HG02981 (cell line): ENCODE results near the gene ATXN1.

ENCODE experiments used
- ATAC-seq: cut with Tn5 transposase; IDR thresholded peaks from one replicate; pipeline ENCODE4 v1.9.1; 2021; ENCODE audit warnings: mild to moderate bottlenecking, moderate library complexity; ENCODE audit not compliant: unreplicated experiment

ATXN1 gene

GRCh38 chr6:16432075-16433032 is 328.9 kb downstream of the ATXN1 start:
- peak; percentile 71 for ATAC-seq

GRCh38 chr6:16431106-16431505 is 330.2 kb downstream of the ATXN1 start:
- no peak for ATAC-seq

- ATAC-seq, result no peak
These were observed 330.7 kb downstream of the ATXN1 start for GRCh38 chr6:16430391-16431089.

GRCh38 chr6:16429669-16430068 is 331.6 kb downstream of the ATXN1 start:
- no peak for ATAC-seq

GRCh38 chr6:16427124-16427523 is 334.1 kb downstream of the ATXN1 start:
- no peak for ATAC-seq

GRCh38 chr6:16425881-16426615 is 335.2 kb downstream of the ATXN1 start:
- ATAC-seq, result no peak

GRCh38 chr6:16421462-16421960 is 339.7 kb downstream of the ATXN1 start:
- peak; percentile 18 for ATAC-seq

- peak; percentile 62 for ATAC-seq
These were observed 340.4 kb downstream of the ATXN1 start for GRCh38 chr6:16420715-16421461.

- ATAC-seq, result no peak
These were observed 340.9 kb downstream of the ATXN1 start for GRCh38 chr6:16420337-16420714.

- ATAC-seq, result peak; percentile 69
These were observed 341.5 kb downstream of the ATXN1 start for GRCh38 chr6:16419636-16420336.

GRCh38 chr6:16418151-16418550 is 343.1 kb downstream of the ATXN1 start:
- ATAC-seq, result no peak

- no peak for ATAC-seq
These were observed 345.6 kb downstream of the ATXN1 start for GRCh38 chr6:16415677-16416076.

GRCh38 chr6:16414205-16414604 is 347.1 kb downstream of the ATXN1 start:
- ATAC-seq, result no peak

- ATAC-seq, result no peak
These were observed 347.9 kb downstream of the ATXN1 start for GRCh38 chr6:16413399-16413798.

GRCh38 chr6:16412982-16413381 is 348.3 kb downstream of the ATXN1 start:
- ATAC-seq, result no peak

GRCh38 chr6:16412171-16412570 is 349.1 kb downstream of the ATXN1 start:
- no peak for ATAC-seq

- ATAC-seq, result no peak
These were observed 351.5 kb downstream of the ATXN1 start for GRCh38 chr6:16409531-16410441.

GRCh38 chr6:16408766-16409165 is 352.5 kb downstream of the ATXN1 start:
- no peak for ATAC-seq

GRCh38 chr6:16406966-16407365 is 354.3 kb downstream of the ATXN1 start:
- no peak for ATAC-seq
